D721Med (cell line): ENCODE data around the gene XPA.

ENCODE experiments used
- DNase-seq: peaks from one replicate; pipeline ENCODE4 v3.0.0; 2011; ENCODE audit warnings: low spot score; ENCODE audit not compliant: insufficient read length
- FAIRE-seq: peaks from 2 replicates; lab custom pipeline; 2011; peaks lifted over from hg19 to GRCh38; lab: Jason Lieb, UNC
- CTCF ChIP-seq: IDR thresholded peaks from 2 replicates; pipeline ENCODE4 v1.5.1; 2012; ENCODE audit warnings: mild to moderate bottlenecking, control low read depth; ENCODE audit not compliant: insufficient read depth; ENCODE audit errors: missing control alignments

The XPA gene

GRCh38 chr9:97627624-97628023 lies 69.5 kb downstream of the XPA start:
- no peak for TF ChIP-seq CTCF
- DNase-seq (no peak), FAIRE-seq (no peak)

DNA sequence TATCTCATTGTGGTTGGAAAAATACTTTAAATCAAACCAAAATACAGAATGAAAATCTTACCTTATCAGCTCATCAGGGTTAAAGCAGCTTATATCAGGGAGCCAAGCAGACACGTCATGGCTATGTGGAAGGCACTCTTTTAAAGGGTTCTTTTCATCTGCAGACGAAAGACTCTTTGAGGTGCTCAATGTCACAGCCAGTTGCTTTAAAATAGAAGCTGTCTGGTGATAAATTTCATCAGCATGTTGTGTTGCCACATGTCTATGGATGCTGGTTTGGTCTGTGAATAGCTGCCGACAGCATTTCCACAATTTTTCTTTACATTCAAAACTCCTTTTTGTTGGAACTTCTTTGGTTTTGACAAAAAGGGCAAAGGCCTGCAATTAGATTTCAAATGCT lies 71.5 kb downstream of the XPA start:
- no peak for TF ChIP-seq CTCF
- no peak for FAIRE-seq
- no peak for DNase-seq
